HepG2 (cell line): ENCODE results near the gene DLG2. TPM values are rescaled to one million over a fixed set of nuclear protein-coding genes. Genes with fewer than 3 reads are reported as not detected.
A peak's percentile ranks its signal among the peaks of the same experiment; 100 is the strongest.

Experiments
- ATAC-seq: fragments of 200-7000 bp; cut with Tn5 transposase; 3 replicates; pipeline ENCODE4 v1.9.1; 2020; ENCODE audit warnings: mild to moderate bottlenecking, moderate library complexity
- BruUV-seq: library from RNA; stranded (reverse); fragments of 400-500 nt; replicated peaks from 2 replicates; lab custom pipeline; 2021; lab: Mats Ljungman, UMichigan
- CTCF ChIA-PET: fragments of 300-600 bp; formaldehyde crosslinking; extraction: SDS; loops from one replicate; lab custom pipeline; 2021; ENCODE audit warnings: low total read pairs, inconsistent platforms, low intra/inter-chr PET ratio; lab: Yijun Ruan, JAX
- POLR2A ChIA-PET: fragments of 350-600 bp; sonication (Branson Sonifier 250); formaldehyde crosslinking; loops from one replicate; lab custom pipeline; 2020; ENCODE audit warnings: antibody characterized with exemption, inconsistent platforms; lab: Yijun Ruan, JAX
- DNase-seq: peaks from one replicate; pipeline ENCODE4 v3.0.0-alpha.2; 2015; ENCODE audit warnings: low spot score
- FAIRE-seq: peaks from 3 replicates; lab custom pipeline; 2011; peaks lifted over from hg19 to GRCh38; lab: Jason Lieb, UNC
- H2AFZ ChIP-seq: one replicate; pipeline ENCODE4 v1.6.1; 2011; ENCODE audit warnings: low read length, inconsistent platforms
- H3K27ac ChIP-seq: fragments of 300-600 bp; 3 replicates; pipeline ENCODE4 v1.8.0; 2011; ENCODE audit warnings: mixed run types, mild to moderate bottlenecking, mixed read lengths, low read length, inconsistent platforms; ENCODE audit not compliant: insufficient read depth; ENCODE audit errors: extremely low read length
- H3K27me3 ChIP-seq, 2 experiments: fragments of 200-600 bp in 1 of 2; 2 replicates in 1 of 2; 3 replicates in 1 of 2; pipeline versions ENCODE4 v1.6.0 to v1.8.0; 2011; ENCODE audit warnings: low read length in 2 of 2, mild to moderate bottlenecking in 2 of 2, moderate library complexity in 2 of 2, inconsistent platforms in 1 of 2; ENCODE audit not compliant: insufficient read depth in 2 of 2, control insufficient read depth in 1 of 2
- H3K36me3 ChIP-seq, 2 experiments: fragments of 200-600 bp in 1 of 2; replicated peaks in 1 of 2; 2 replicates in 1 of 2; 3 replicates in 1 of 2; pipeline versions ENCODE4 v1.5.1 to v1.8.0; 2011; ENCODE audit warnings: low read length in 2 of 2, inconsistent platforms in 1 of 2; ENCODE audit not compliant: insufficient read depth in 2 of 2, control insufficient read depth in 1 of 2
- H3K4me1 ChIP-seq: 2 replicates; pipeline ENCODE4 v1.5.1; 2012; ENCODE audit warnings: low read length, inconsistent platforms; ENCODE audit not compliant: insufficient read depth
- H3K4me2 ChIP-seq: 2 replicates; pipeline ENCODE4 v1.6.0; 2011; ENCODE audit warnings: low read depth, low read length, inconsistent platforms
- H3K4me3 ChIP-seq, 3 experiments: fragments of 200-600 bp in 1 of 3; sonication (generic), shearing (Covaris generic) in 1 of 3; replicated peaks in 1 of 3; 2 replicates each; pipeline ENCODE4 v1.5.1; 2011 to 2016; ENCODE audit warnings: low read length in 3 of 3, inconsistent platforms in 2 of 3, low read depth in 2 of 3, mild to moderate bottlenecking in 2 of 3, control low read depth in 1 of 3, mixed read lengths in 1 of 3; ENCODE audit not compliant: insufficient read depth in 1 of 3
- H3K79me2 ChIP-seq: one replicate; pipeline ENCODE4 v1.6.1; 2011; ENCODE audit warnings: low read length, inconsistent platforms; ENCODE audit not compliant: insufficient read depth
- H3K9ac ChIP-seq: 2 replicates; pipeline ENCODE4 v1.6.0; 2011; ENCODE audit warnings: mild to moderate bottlenecking, low read depth, low read length, inconsistent platforms; ENCODE audit not compliant: insufficient read depth
- H3K9me3 ChIP-seq: 2 replicates; pipeline ENCODE4 v1.5.1; 2012; ENCODE audit warnings: mild to moderate bottlenecking, low read length
- H4K20me1 ChIP-seq: 2 replicates; pipeline ENCODE4 v1.6.0; 2011; ENCODE audit warnings: inconsistent platforms, mild to moderate bottlenecking, low read length, moderate library complexity; ENCODE audit not compliant: insufficient read depth
- CEBPZ ChIP-seq: IDR thresholded peaks from 2 replicates; pipeline ENCODE4 v1.6.1; 2012; ENCODE audit warnings: low read length, improper control_type of control experiment
- CREM ChIP-seq, 2 experiments: sonication (generic) in 1 of 2; formaldehyde crosslinking in 1 of 2; IDR thresholded peaks; 2 replicates each; pipeline versions ENCODE4 v1.4.0 to v1.6.1; 2016 to 2020; ENCODE audit warnings: antibody characterized with exemption in 1 of 2, mild to moderate bottlenecking in 1 of 2, missing genetic modification reagents in 1 of 2
- CTCF ChIP-seq: sonication (generic); formaldehyde crosslinking; IDR thresholded peaks from 2 replicates; pipeline ENCODE4 v1.5.0; 2020; ENCODE audit warnings: mild to moderate bottlenecking, missing genetic modification reagents, moderate library complexity
- EEA1 ChIP-seq: sonication (generic); formaldehyde crosslinking; IDR thresholded peaks from 2 replicates; pipeline ENCODE4 v1.5.1; 2020; ENCODE audit warnings: mild to moderate bottlenecking, missing genetic modification reagents, borderline replicate concordance
- FOXO4 ChIP-seq: sonication (generic); formaldehyde crosslinking; conservative IDR thresholded peaks from 2 replicates; pipeline ENCODE4 v1.8.1; 2023; ENCODE audit warnings: missing genetic modification reagents
- RAD21 ChIP-seq: fragments of 450-650 bp; formaldehyde crosslinking; IDR thresholded peaks from 2 replicates; pipeline ENCODE4 v1.5.0; 2020; ENCODE audit warnings: mild to moderate bottlenecking
- SMC3 ChIP-seq: IDR thresholded peaks from 2 replicates; pipeline ENCODE4 v1.6.1; 2011; ENCODE audit warnings: low read length, improper control_type of control experiment
- STAG1 ChIP-seq: sonication (generic); formaldehyde crosslinking; IDR thresholded peaks from 2 replicates; pipeline ENCODE4 v1.4.0; 2020; ENCODE audit warnings: missing genetic modification reagents
- TBX3 ChIP-seq: fragments of 450-650 bp; IDR thresholded peaks from 2 replicates; pipeline ENCODE4 v1.6.1; 2017; ENCODE audit warnings: antibody characterized with exemption, mild to moderate bottlenecking, inconsistent platforms, borderline replicate concordance
- ZBTB8A ChIP-seq: sonication (generic); formaldehyde crosslinking; IDR thresholded peaks from 2 replicates; pipeline ENCODE4 v1.4.0; 2020; ENCODE audit warnings: mild to moderate bottlenecking, low read depth, missing genetic modification reagents, borderline replicate concordance
- ZNF280B ChIP-seq: sonication (generic); formaldehyde crosslinking; IDR thresholded peaks from 2 replicates; pipeline ENCODE4 v1.5.0; 2020; ENCODE audit warnings: missing genetic modification reagents, mild to moderate bottlenecking, borderline replicate concordance
- ZNF510 ChIP-seq: sonication (generic); formaldehyde crosslinking; IDR thresholded peaks from 2 replicates; pipeline ENCODE4 v1.4.0; 2020; ENCODE audit warnings: low read depth, mild to moderate bottlenecking, missing genetic modification reagents
- ZNF614 ChIP-seq: IDR thresholded peaks from 2 replicates; pipeline ENCODE4 v1.6.1; 2018; ENCODE audit warnings: missing biosample characterization, missing genetic modification reagents, inconsistent platforms, borderline replicate concordance
- ZNF629 ChIP-seq: sonication (generic); formaldehyde crosslinking; conservative IDR thresholded peaks from 2 replicates; pipeline ENCODE4 v1.5.0; 2020; ENCODE audit warnings: missing genetic modification reagents
- ZNF816 ChIP-seq: sonication (generic); formaldehyde crosslinking; IDR thresholded peaks from 2 replicates; pipeline ENCODE4 v1.8.0; 2022; ENCODE audit warnings: missing genetic modification reagents, mild to moderate bottlenecking, borderline replicate concordance
- WGBS: methylation state at CpG from one replicate; pipeline ENCODE4 v1.1.6; 2017; ENCODE audit warnings: low lambda C conversion rate; 5-methylcytosine and 5-hydroxymethylcytosine counted together
- in situ Hi-C: cut with HindIII; loops from 2 replicates; pipeline ENCODE4 v1.10.0; 2017; ENCODE audit warnings: low pct_unique_long_range_greater_than_20kb; ENCODE audit not compliant: extremely low pct_ligation_motif_present
- intact Hi-C: fragments of 100-400 bp; cut with micrococcal nuclease; formaldehyde crosslinking; loops from one replicate; pipeline ENCODE4 v1.10.0; 2022; ENCODE audit not compliant: unreplicated experiment
- polyA plus RNA-seq, 8 experiments: library from polyadenylated mRNA; depleted of rRNA in 3 of 8; stranded (reverse) in 7 of 8; unstranded in 1 of 8; fragments of >200 nt; fragmentation: Illumina TruSeq in 4 of 8; extraction: Trizol in 4 of 8; gene quantifications; 2 replicates each; pipeline versions ENCODE4 v1.2.1 to v1.2.3, GENCODE V29; 2011 to 2016; ENCODE audit warnings: low read depth in 4 of 8, missing spikeins in 1 of 8, mixed read lengths in 1 of 8; ENCODE audit not compliant: insufficient read depth in 1 of 8
- total RNA-seq, 5 experiments: library from RNA; depleted of rRNA; stranded (reverse); fragments of >200 nt; fragmentation: Illumina TruSeq; extraction: Trizol; gene quantifications; 2 replicates each; pipeline ENCODE4 v1.2.3, GENCODE V29; 2016; ENCODE audit warnings: low read depth in 1 of 5

The DLG2 gene
- total and polyA plus RNA-seq, 2 of the 13 experiments (the other 11 are each of a cell fraction or from before 2014, with no cell fraction given), result 0.46 to 1.0 TPM

GRCh38 chr11:83725269-83725560, 1901.9 kb downstream of the DLG2 start (continued):
- TF ChIP-seq ZNF510 (CRISPR knock-in tag) (no peak), ZNF816 (no peak), FOXO4 (no peak), ZNF280B (CRISPR knock-in tag) (no peak), ZNF614 (CRISPR knock-in tag) (no peak), EEA1 (CRISPR knock-in tag) (no peak), CREM (IDR thresholded peaks at IDR 0.05) (no peak), CREM (CRISPR knock-in tag; IDR thresholded peaks at IDR 0.05) (no peak)

GRCh38 chr11:83723999-83724398, 1903.1 kb downstream of the DLG2 start:
- in situ Hi-C loops, result no loop called here
- FAIRE-seq (no peak), DNase-seq (peak; percentile 51), ATAC-seq (peak; percentile 88)
- intact Hi-C loops, result loop anchor here (1.0 kb wide), 3 partner anchors 202 to 483 kb away; no protein-coding TSS in a partner anchor
- BruUV-seq, result no TSS peak
- 8% methylated on average over 6 of the region's 6 CpGs for WGBS
- 0 out of 2 replicates have a peak overlapping the region, but pooled peaks have one; percentile 30 for H3K9ac ChIP-seq
- H3K9me3 ChIP-seq, result no peaks in the 10 kb centered on the region
- CTCF ChIA-PET, result interaction anchor here (1.2 to 1.5 kb wide), 2 partner anchors 431 to 506 kb away, joined by 3 to 8 read pairs; no protein-coding TSS in a partner anchor
- H3K79me2 ChIP-seq, result no peaks in the 10 kb centered on the region
- no peak overlapping the region for H3K27ac ChIP-seq
- H3K27me3 ChIP-seq, result 0 out of 5 replicates have a peak, but pooled peaks cover 0 to 3% of the 10 kb centered on the region in 2 experiments
- H2AFZ ChIP-seq, result peak overlapping the region; percentile 88
- H3K4me2 ChIP-seq, result peak overlapping the region; percentile 59
- TF ChIP-seq CTCF (CRISPR knock-in tag), result peak; percentile 66
- no peak for TF ChIP-seq ZBTB8A (CRISPR knock-in tag)
- TF ChIP-seq RAD21 (CRISPR knock-in tag), result 0 out of 2 replicates have a peak, but pooled peaks have one; percentile 18
- peak; percentile 77 for TF ChIP-seq STAG1 (CRISPR knock-in tag)
- no peak for TF ChIP-seq CEBPZ
- TF ChIP-seq TBX3, result no peak
- peak; percentile 50 for TF ChIP-seq SMC3
- TF ChIP-seq ZNF629 (CRISPR knock-in tag), result 0 out of 2 replicates have a peak, but pooled peaks have one; percentile 29
- TF ChIP-seq, all 625 proteins: peak for 5
- POLR2A ChIA-PET, result interaction anchor here (1.3 kb wide), 1 partner anchor 438 kb away, joined by 5 read pairs; the partner anchor contains the start of gene CCDC90B
- Histone ChIP-seq H3K36me3 (no peaks in the 10 kb centered on the region), H3K4me3 (peak overlapping the region; percentile 4 to 35 (median 25); a peak in 1 of 6 replicates), H4K20me1 (no peaks in the 10 kb centered on the region), H3K4me1 (peaks cover 14% of the 10 kb centered on the region)
